ENCODE results near the gene TNFRSF14.

GRCh38 chr1:2552189-2552588, 4.0 kb upstream of the TNFRSF14 start:
- TF ChIP-seq CTCF (conservative IDR thresholded peaks at IDR 0.05; ENCODE audit: low read length) (no peak), EZH2phosphoT487 (IDR thresholded peaks at IDR 0.05; ENCODE audit: borderline replicate concordance, low read depth, low read length) (no peak)
